H1 (cell line): ENCODE measurements around the gene CACNG5. TPM values are rescaled to one million over a fixed set of nuclear protein-coding genes. Genes with fewer than 3 reads are reported as not detected.

Source experiments
- CTCF ChIA-PET: fragments of 300-600 bp; sonication (Branson Sonifier 250); formaldehyde crosslinking; loops from one replicate; lab custom pipeline; 2021; ENCODE audit not compliant: partially characterized antibody; lab: Charles Lee
- POLR2A ChIA-PET: fragments of 300-600 bp; sonication (Branson Sonifier 250); formaldehyde crosslinking; loops from one replicate; lab custom pipeline; 2021; ENCODE audit warnings: inconsistent platforms; ENCODE audit not compliant: partially characterized antibody; lab: Charles Lee
- DNase-seq, 2 experiments: peaks; one replicate each; pipeline versions ENCODE4 v3.0.0 to v3.0.0-alpha.2; 2010 to 2022; ENCODE audit warnings: low spot score in 2 of 2, low read depth in 1 of 2, mixed read lengths in 1 of 2
- FAIRE-seq: peaks from 2 replicates; lab custom pipeline; 2011; peaks lifted over from hg19 to GRCh38; lab: Jason Lieb, UNC
- H2AFZ ChIP-seq: 2 replicates; pipeline ENCODE4 v1.8.1; 2012; ENCODE audit warnings: low read length, inconsistent platforms
- H2AK5ac ChIP-seq: 2 replicates; pipeline ENCODE4 v1.6.1; 2013; ENCODE audit warnings: low read depth, low read length
- H2BK120ac ChIP-seq: replicated peaks from 2 replicates; pipeline ENCODE3; 2013; ENCODE audit warnings: low read depth, low read length, inconsistent platforms
- H2BK12ac ChIP-seq: 2 replicates; pipeline ENCODE4 v1.6.1; 2013; ENCODE audit warnings: low read depth, low read length
- H2BK15ac ChIP-seq: 2 replicates; pipeline ENCODE4 v1.6.1; 2013; ENCODE audit warnings: low read length
- H2BK20ac ChIP-seq: 2 replicates; pipeline ENCODE4 v1.6.1; 2013; ENCODE audit warnings: low read length
- H2BK5ac ChIP-seq: 2 replicates; pipeline ENCODE4 v1.6.1; 2013; ENCODE audit warnings: low read depth, low read length
- H3K14ac ChIP-seq: 2 replicates; pipeline ENCODE4 v1.6.1; 2013; ENCODE audit warnings: inconsistent platforms; ENCODE audit not compliant: insufficient read length
- H3K18ac ChIP-seq: 2 replicates; pipeline ENCODE4 v1.6.1; 2013; ENCODE audit warnings: low read length; ENCODE audit errors: extremely low read depth
- H3K23ac ChIP-seq: 2 replicates; pipeline ENCODE4 v1.6.1; 2013; ENCODE audit warnings: inconsistent platforms; ENCODE audit not compliant: insufficient read length
- H3K23me2 ChIP-seq: 2 replicates; pipeline ENCODE4 v1.6.1; 2013; ENCODE audit warnings: low read depth, low read length
- H3K27ac ChIP-seq: 2 replicates; pipeline ENCODE4 v1.6.1; 2011; ENCODE audit warnings: low read depth, low read length, inconsistent platforms
- H3K27me3 ChIP-seq, 4 experiments: replicated peaks in 1 of 4; 1 replicate in 1 of 4; 2 replicates in 3 of 4; pipeline versions ENCODE4 v1.6.1 to v1.8.1; 2011 to 2013; ENCODE audit warnings: low read length in 3 of 4, mild to moderate bottlenecking in 3 of 4, inconsistent platforms in 2 of 4, mixed read lengths in 2 of 4, moderate library complexity in 1 of 4; ENCODE audit not compliant: control insufficient read depth in 3 of 4, insufficient read depth in 3 of 4; ENCODE audit errors: extremely low read depth in 1 of 4
- H3K36me3 ChIP-seq, 4 experiments: 2 replicates each; pipeline versions ENCODE4 v1.6.1 to v1.8.1; 2011 to 2013; ENCODE audit warnings: mild to moderate bottlenecking in 4 of 4, low read length in 3 of 4, moderate library complexity in 2 of 4, control low read depth in 1 of 4, inconsistent platforms in 1 of 4; ENCODE audit not compliant: insufficient read depth in 4 of 4, control insufficient read depth in 2 of 4
- H3K4ac ChIP-seq: replicated peaks from 2 replicates; pipeline ENCODE3; 2013; ENCODE audit warnings: low read length, low read depth, mixed read lengths, inconsistent platforms; ENCODE audit not compliant: insufficient read length
- H3K4me1 ChIP-seq, 4 experiments: replicated peaks in 1 of 4; 1 replicate in 1 of 4; 2 replicates in 3 of 4; pipeline versions ENCODE4 v1.6.1 to v1.8.1; 2011 to 2013; ENCODE audit warnings: low read length in 3 of 4, inconsistent platforms in 2 of 4, mixed read lengths in 1 of 4; ENCODE audit not compliant: insufficient read depth in 4 of 4, control insufficient read depth in 3 of 4
- H3K4me2 ChIP-seq, 2 experiments: 2 replicates each; pipeline versions ENCODE4 v1.6.1 to v1.8.1; 2011 to 2013; ENCODE audit warnings: low read depth in 2 of 2, low read length in 2 of 2, control low read depth in 1 of 2, inconsistent platforms in 1 of 2, mild to moderate bottlenecking in 1 of 2; ENCODE audit not compliant: insufficient read depth in 1 of 2
- H3K4me3 ChIP-seq, 4 experiments: fragments of 200-600, 300-600 bp in 1 of 4; sonication (generic), shearing (Covaris generic), sonication (Bioruptor Twin) in 1 of 4; 2 replicates each; pipeline versions ENCODE4 v1.5.1 to v1.8.1; 2011 to 2016; ENCODE audit warnings: low read length in 4 of 4, low read depth in 3 of 4, control low read depth in 2 of 4, inconsistent platforms in 2 of 4, mild to moderate bottlenecking in 2 of 4, mixed read lengths in 1 of 4, moderate library complexity in 1 of 4; ENCODE audit not compliant: insufficient read depth in 2 of 4; ENCODE audit errors: extremely low read depth in 1 of 4
- H3K56ac ChIP-seq: replicated peaks from 2 replicates; pipeline ENCODE3; 2013; ENCODE audit warnings: low read depth, mild to moderate bottlenecking, mixed read lengths, low read length, inconsistent platforms; ENCODE audit not compliant: insufficient read length
- H3K79me1 ChIP-seq: 2 replicates; pipeline ENCODE4 v1.6.1; 2013; ENCODE audit warnings: low read depth, low read length, control low read depth
- H3K79me2 ChIP-seq, 2 experiments: 2 replicates each; pipeline versions ENCODE4 v1.6.1 to v1.8.1; 2012 to 2013; ENCODE audit warnings: low read length in 2 of 2, mild to moderate bottlenecking in 2 of 2, inconsistent platforms in 1 of 2; ENCODE audit not compliant: insufficient read depth in 2 of 2, control insufficient read depth in 1 of 2
- H3K9ac ChIP-seq, 4 experiments: replicated peaks in 1 of 4; 1 replicate in 1 of 4; 2 replicates in 3 of 4; pipeline versions ENCODE4 v1.6.1 to v1.8.1; 2011 to 2013; ENCODE audit warnings: low read depth in 3 of 4, low read length in 3 of 4, control low read depth in 2 of 4, mild to moderate bottlenecking in 2 of 4, moderate library complexity in 2 of 4, inconsistent platforms in 1 of 4; ENCODE audit errors: extremely low read depth in 1 of 4
- H3K9me3 ChIP-seq, 2 experiments: 2 replicates each; pipeline versions ENCODE4 v1.6.1 to v1.8.1; 2012 to 2013; ENCODE audit warnings: mild to moderate bottlenecking in 2 of 2, moderate library complexity in 2 of 2, control low read depth in 1 of 2, inconsistent platforms in 1 of 2, low read depth in 1 of 2, low read length in 1 of 2, mixed read lengths in 1 of 2; ENCODE audit not compliant: insufficient read depth in 2 of 2
- H4K20me1 ChIP-seq, 2 experiments: replicated peaks in 1 of 2; 2 replicates each; pipeline versions ENCODE3 to v1.8.1; 2011 to 2013; ENCODE audit warnings: inconsistent platforms in 2 of 2, low read length in 2 of 2, mild to moderate bottlenecking in 1 of 2; ENCODE audit not compliant: insufficient read depth in 2 of 2, control insufficient read depth in 1 of 2
- H4K5ac ChIP-seq: 2 replicates; pipeline ENCODE4 v1.6.1; 2013; ENCODE audit warnings: low read length, low read depth, mixed read lengths, inconsistent platforms; ENCODE audit not compliant: insufficient read length
- H4K8ac ChIP-seq: 2 replicates; pipeline ENCODE4 v1.8.0; 2013; ENCODE audit warnings: mild to moderate bottlenecking, moderate library complexity, low read length, inconsistent platforms; ENCODE audit not compliant: insufficient read depth; ENCODE audit errors: extremely low read depth
- H4K91ac ChIP-seq: replicated peaks from 2 replicates; pipeline ENCODE3; 2013; ENCODE audit warnings: low read length, mixed read lengths, inconsistent platforms; ENCODE audit not compliant: insufficient read length
- BACH1 ChIP-seq: IDR thresholded peaks from 2 replicates; pipeline ENCODE4 v1.6.1; 2012; ENCODE audit warnings: low read length, improper control_type of control experiment
- BRCA1 ChIP-seq: IDR thresholded peaks from 2 replicates; pipeline ENCODE4 v1.6.1; 2012; ENCODE audit warnings: low read depth, low read length, improper control_type of control experiment
- SAP30 ChIP-seq: fragments of 300-600 bp; sonication (generic); IDR thresholded peaks from 2 replicates; pipeline ENCODE4 v1.7.1; 2012; ENCODE audit warnings: low read length, moderate library complexity, mild to moderate bottlenecking, inconsistent platforms; ENCODE audit not compliant: insufficient read depth, insufficient replicate concordance
- SP2 ChIP-seq: IDR thresholded peaks from 2 replicates; pipeline ENCODE4 v1.6.1; 2012; ENCODE audit warnings: mild to moderate bottlenecking, low read length, inconsistent platforms
- SRF ChIP-seq: IDR thresholded peaks from 2 replicates; pipeline ENCODE4 v1.6.1; 2011; ENCODE audit warnings: mild to moderate bottlenecking, low read depth, low read length, moderate library complexity
- SUZ12 ChIP-seq: fragments of 200-600 bp; sonication (generic); IDR thresholded peaks from 2 replicates; pipeline ENCODE4 v1.6.1; 2012; ENCODE audit warnings: mild to moderate bottlenecking, inconsistent platforms, low read length, moderate library complexity, mixed read lengths
- WGBS, 2 experiments: shearing (Covaris generic) in 1 of 2; methylation state at CpG; one replicate each; pipeline versions ENCODE4 v1.1.6 to v1.1.7; 2013 to 2015; ENCODE audit warnings: low lambda C conversion rate in 2 of 2, mixed read lengths in 2 of 2, inconsistent platforms in 1 of 2, low coverage in 1 of 2, missing lambda C conversion rate in 1 of 2; ENCODE audit not compliant: insufficient replicate concordance in 2 of 2, insufficient coverage in 1 of 2, insufficient read length in 1 of 2; ENCODE audit errors: extremely low coverage in 1 of 2, missing lambda C conversion rate in 1 of 2; 5-methylcytosine and 5-hydroxymethylcytosine counted together
- polyA plus RNA-seq, 7 experiments: library from polyadenylated mRNA; depleted of rRNA in 3 of 7; stranded (reverse) in 5 of 7; unstranded in 2 of 7; fragments of >200 nt in 5 of 7; fragments of 200-250 nt in 2 of 7; gene quantifications; 1 replicate in 5 of 7; 2 replicates in 1 of 7; 4 replicates in 1 of 7; pipeline versions ENCODE4 v1.2.1 to v1.2.3, GENCODE V29; 2011 to 2013; ENCODE audit warnings: missing spikeins in 2 of 7, mixed read lengths in 2 of 7
- total RNA-seq: library from RNA; stranded (reverse); fragmentation: NEBNext Ultra II Directional; extraction: Animal tissue kit (Norgen Biotek cat#: 25700); gene quantifications from 2 replicates; pipeline ENCODE4 v1.2.1, GENCODE V29; 2021
- TF ChIP-seq, protein P1 (sequence below): IDR thresholded peaks from 2 replicates; pipeline ENCODE4 v1.6.1; 2012; ENCODE audit warnings: inconsistent platforms

The CACNG5 gene
- total and polyA plus RNA-seq, 2 of the 8 experiments (the other 6 are each of a cell fraction or from before 2014, with no cell fraction given) = 2.2 to 3.1 TPM

DNA sequence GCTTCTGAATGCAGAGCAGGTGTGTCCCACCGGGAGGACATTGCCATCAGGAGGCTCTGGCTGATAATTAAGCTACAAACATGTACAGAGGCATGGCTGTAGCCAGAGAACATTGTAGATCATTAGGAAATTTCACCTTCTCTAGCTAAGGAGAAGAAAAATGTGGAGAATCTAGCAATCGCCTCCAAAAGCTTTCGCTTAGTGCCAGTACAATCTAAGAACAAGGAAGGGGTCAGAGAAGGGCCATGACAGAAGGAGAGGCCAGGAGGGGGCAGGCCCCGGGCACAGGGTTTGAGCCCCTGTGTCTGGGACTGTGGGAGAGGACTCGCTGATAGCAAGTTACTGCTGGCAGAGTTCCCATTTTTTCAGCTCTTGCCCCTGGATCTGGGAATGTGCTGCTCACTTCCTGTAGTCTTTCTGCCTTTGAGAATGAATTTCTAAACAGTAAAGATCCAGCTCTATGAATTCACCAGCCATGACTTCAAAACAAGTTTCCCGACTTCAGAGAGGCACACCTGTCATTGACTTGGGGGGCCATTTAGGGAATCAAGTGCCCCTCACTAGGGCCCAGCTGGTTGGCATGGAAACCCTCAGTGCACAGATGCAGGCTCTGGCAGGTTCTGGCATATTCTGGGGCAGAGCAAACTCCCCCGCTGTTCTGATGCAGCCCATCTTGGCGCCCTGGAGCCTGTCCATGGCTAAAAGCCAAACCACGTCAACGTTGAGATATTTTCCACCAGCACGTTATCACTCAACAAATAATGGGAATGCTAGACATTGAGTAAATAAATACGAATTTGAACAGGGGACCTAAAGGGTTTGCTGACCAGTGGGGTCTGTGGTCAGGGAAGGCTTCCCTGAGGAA is 70.1 kb downstream of the CACNG5 start:
- no peak overlapping the region for H3K18ac ChIP-seq

More for the DNA sequence above, 70.1 kb downstream of the CACNG5 start:
- Histone ChIP-seq H3K4me2 (no peak overlapping the region), H3K36me3 (no peaks in the 10 kb centered on the region), H2BK15ac (no peak overlapping the region), H2BK120ac (no peak overlapping the region), H3K56ac (no peak overlapping the region)
- TF ChIP-seq BRCA1 (no peak), SUZ12 (no peak), SAP30 (no peak), BACH1 (no peak), SP2 (no peak), SRF (no peak)
- TF ChIP-seq, protein P1, sequence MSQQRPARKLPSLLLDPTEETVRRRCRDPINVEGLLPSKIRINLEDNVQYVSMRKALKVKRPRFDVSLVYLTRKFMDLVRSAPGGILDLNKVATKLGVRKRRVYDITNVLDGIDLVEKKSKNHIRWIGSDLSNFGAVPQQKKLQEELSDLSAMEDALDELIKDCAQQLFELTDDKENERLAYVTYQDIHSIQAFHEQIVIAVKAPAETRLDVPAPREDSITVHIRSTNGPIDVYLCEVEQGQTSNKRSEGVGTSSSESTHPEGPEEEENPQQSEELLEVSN = no peak
- TF ChIP-seq, all 59 proteins: peak for 0
- peaks cover 0 to 6% (median 2%) of the 10 kb centered on the region in 4 experiments; a peak in 1 of 7 replicates for H3K27me3 ChIP-seq
- no peak overlapping the region for H2BK12ac ChIP-seq
- H2AFZ ChIP-seq = no peak overlapping the region
- H3K27ac ChIP-seq = no peak overlapping the region
- no peak overlapping the region for H2AK5ac ChIP-seq
- H3K79me2 ChIP-seq = no peaks in the 10 kb centered on the region
- no peak overlapping the region for H4K5ac ChIP-seq
- no peak for FAIRE-seq
- H3K4me1 ChIP-seq = no peaks in the 10 kb centered on the region
- H2BK5ac ChIP-seq = no peak overlapping the region
- H3K9me3 ChIP-seq = no peaks in the 10 kb centered on the region
- H4K91ac ChIP-seq = no peak overlapping the region
- H3K4ac ChIP-seq = no peak overlapping the region
- DNase-seq = no peak
- H3K23ac ChIP-seq = no peak overlapping the region
- H4K8ac ChIP-seq = no peak overlapping the region
- WGBS, 2 experiments = 94% methylated on average over 10 of the region's 12 CpGs; no CpG with 5 or more reads in 1 of the 2 experiments
- no peaks in the 10 kb centered on the region for H3K79me1 ChIP-seq
- H3K4me3 ChIP-seq = no peak overlapping the region
- H2BK20ac ChIP-seq = no peak overlapping the region
- H3K14ac ChIP-seq = no peak overlapping the region
- no peak overlapping the region for H3K9ac ChIP-seq
- ChIA-PET POLR2A (interaction anchor here (0.6 kb wide), 1 partner anchor 188 kb away, joined by 3 read pairs; no protein-coding TSS in a partner anchor), CTCF (interaction anchor here (0.7 to 5.1 kb wide), 17 partner anchors 10 to 703 kb away, joined by 3 to 59 read pairs (median 3); no protein-coding TSS in a partner anchor)
- no peaks in the 10 kb centered on the region for H4K20me1 ChIP-seq
- H3K23me2 ChIP-seq = no peaks in the 10 kb centered on the region
